G401 (cell line): ENCODE results near the gene KLF6. TPM values are rescaled to one million over a fixed set of nuclear protein-coding genes. Genes with fewer than 3 reads are reported as not detected.
A peak's percentile ranks its signal among the peaks of the same experiment; 100 is the strongest.

ENCODE experiments used
- DNase-seq: peaks from one replicate; pipeline ENCODE4 v3.0.0-alpha.2; 2015; ENCODE audit warnings: low spot score
- in situ Hi-C: cut with HindIII; loops from 2 replicates; pipeline ENCODE4 v1.10.0; 2016; ENCODE audit warnings: low sequenced_read_pairs, mixed read lengths
- total RNA-seq: library from RNA; depleted of rRNA; stranded (reverse); fragments of >200 nt; shearing (Covaris generic); gene quantifications from 2 replicates; pipeline ENCODE4 v1.2.3, GENCODE V29; 2014

KLF6 gene
- total RNA-seq, 1 experiment from 2014 or later = 35.8 TPM

DNA sequence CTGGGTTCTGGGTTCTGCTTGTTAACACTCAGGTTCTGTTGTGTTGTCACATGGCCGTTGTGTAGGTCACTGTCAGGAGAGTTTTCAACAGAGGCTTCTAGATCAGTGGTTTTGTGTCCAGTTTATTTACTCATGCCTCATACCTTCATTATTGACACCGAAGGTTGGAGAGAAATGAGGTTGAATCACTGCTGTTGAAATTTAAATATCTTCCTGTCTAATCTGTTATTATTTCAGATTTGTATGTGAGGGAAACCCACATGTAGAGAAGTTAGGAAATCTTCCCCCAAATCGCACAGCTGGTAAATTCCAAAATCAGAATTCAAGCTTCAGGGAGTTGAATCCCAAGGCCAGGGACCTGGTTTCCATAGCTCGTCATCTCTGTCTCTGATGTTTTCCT, 28.3 kb upstream of the KLF6 start:
- in situ Hi-C loops = no loop called here
- no peak for DNase-seq

- in situ Hi-C loops = no loop called here
- DNase-seq = no peak
These were observed 27.1 kb upstream of the KLF6 start for GRCh38 chr10:3812141-3812540.

DNA sequence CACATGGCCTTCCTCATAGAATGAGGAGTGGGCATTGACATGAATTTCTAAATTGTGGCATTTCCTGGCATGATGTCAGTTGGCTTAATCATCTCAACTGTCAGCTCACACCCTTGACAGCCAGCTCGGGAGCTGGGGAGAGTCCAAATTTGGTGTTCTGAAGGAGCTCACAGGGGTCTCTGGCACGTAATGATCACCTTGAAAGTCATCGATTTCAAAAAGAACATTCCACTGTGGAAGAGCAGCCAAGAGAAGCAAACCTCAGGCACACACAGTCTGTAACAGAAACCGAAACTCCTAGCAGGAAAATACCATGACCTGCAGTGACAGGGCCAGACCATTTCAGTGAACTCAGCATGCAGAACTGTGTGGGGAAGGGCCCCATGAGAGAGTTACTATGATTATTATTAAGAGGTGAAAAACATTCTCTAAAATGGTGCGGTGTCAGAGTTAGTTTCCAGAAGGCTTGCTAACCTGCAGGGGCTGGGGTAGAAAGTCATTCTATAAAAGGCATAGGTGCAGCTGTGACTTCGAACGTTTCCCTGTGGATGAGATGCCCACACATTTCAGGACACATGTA, 26.4 kb upstream of the KLF6 start:
- in situ Hi-C loops = no loop called here
- DNase-seq = no peak

GRCh38 chr10:3808689-3809199, 23.7 kb upstream of the KLF6 start:
- DNase-seq = no peak
- in situ Hi-C loops = no loop called here

GRCh38 chr10:3807928-3808496, 23.0 kb upstream of the KLF6 start:
- in situ Hi-C loops = no loop called here
- DNase-seq = peak; percentile 78

- in situ Hi-C loops = no loop called here
These were observed 22.4 kb upstream of the KLF6 start for GRCh38 chr10:3807211-3807927.

DNA sequence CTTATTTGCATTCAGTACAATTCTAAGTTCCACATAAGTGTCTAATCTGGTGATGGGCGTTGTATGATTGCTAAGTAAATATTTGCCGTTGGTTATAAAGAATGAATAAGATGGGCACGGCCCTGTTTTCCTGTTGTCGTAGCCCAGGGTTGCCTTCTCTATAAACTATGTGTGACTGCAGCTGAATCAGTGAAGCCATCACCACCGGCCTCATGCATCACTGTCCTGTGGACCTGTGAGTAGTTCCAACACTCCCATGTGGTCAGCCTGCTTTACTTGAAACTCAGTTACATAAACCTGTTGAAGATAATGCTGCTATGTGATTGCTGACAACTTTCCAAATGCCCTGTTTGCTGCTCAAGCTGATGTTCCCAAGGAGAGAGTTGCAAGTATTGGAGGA, 21.6 kb upstream of the KLF6 start:
- DNase-seq = peak; percentile 37
- in situ Hi-C loops = no loop called here

More at GRCh38 chr10:3807211-3807927, 22.4 kb upstream of the KLF6 start:
- DNase-seq = peak; percentile 73

GRCh38 chr10:3805791-3806461, 20.9 kb upstream of the KLF6 start:
- DNase-seq = no peak
- in situ Hi-C loops = no loop called here

GRCh38 chr10:3805201-3805790, 20.3 kb upstream of the KLF6 start:
- DNase-seq = no peak
- in situ Hi-C loops = no loop called here

- DNase-seq = no peak
These were observed 19.1 kb upstream of the KLF6 start for GRCh38 chr10:3803927-3804741.

GRCh38 chr10:3803295-3803926, 18.4 kb upstream of the KLF6 start:
- no peak for DNase-seq
- in situ Hi-C loops = no loop called here

More at GRCh38 chr10:3803927-3804741, 19.1 kb upstream of the KLF6 start:
- in situ Hi-C loops = no loop called here

DNA sequence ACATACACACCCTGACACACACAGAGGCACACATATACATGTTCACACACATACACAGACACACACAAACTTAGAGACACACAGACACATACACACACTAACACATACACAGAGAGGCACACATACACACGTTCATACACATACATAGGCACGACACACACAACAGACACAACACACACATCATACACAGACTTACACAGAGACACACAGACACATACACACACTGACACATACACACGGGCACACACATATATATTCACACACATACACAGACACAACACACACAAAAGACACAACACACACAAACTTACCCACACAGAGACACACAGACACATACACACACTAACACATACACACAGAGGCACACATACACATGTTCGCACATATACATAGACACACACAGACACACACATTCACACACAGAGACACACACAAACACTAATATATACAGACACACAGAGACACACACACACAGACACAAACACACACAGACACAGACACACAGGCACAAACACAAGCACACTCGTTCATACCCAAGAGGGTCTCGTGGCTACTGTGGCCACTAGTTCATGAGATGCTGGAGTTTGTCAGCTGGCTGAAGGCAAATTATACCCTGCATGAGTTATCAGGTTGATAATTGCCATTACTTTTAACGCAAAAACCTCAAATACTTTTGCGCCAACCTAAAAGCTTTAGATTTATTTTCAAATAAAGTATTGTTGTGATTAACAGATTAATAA, 17.7 kb upstream of the KLF6 start:
- in situ Hi-C loops = no loop called here
- DNase-seq = no peak

- in situ Hi-C loops = no loop called here
- DNase-seq = no peak
These were observed 16.7 kb upstream of the KLF6 start for GRCh38 chr10:3801558-3802192.

GRCh38 chr10:3800586-3800985, 15.6 kb upstream of the KLF6 start:
- no peak for DNase-seq
- in situ Hi-C loops = no loop called here

DNA sequence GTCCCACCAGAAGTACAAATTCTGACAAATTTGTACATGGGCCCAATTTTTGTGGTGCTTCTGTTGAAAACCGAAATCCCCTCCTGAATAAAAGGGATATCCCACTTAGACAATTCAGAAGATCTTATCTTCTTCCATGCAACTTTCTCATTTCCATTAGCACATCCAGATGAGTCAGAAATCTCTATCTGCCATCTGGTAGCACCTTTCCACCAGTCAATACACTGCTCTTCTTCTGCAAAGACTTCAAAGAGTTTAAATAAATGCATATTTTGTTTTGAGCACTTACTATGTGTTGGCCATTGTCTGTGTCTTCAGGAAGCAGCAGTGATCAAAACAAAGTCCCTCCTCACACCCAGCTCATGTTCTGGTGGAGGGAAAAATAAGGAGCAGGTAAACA, 12.7 kb upstream of the KLF6 start:
- in situ Hi-C loops = no loop called here
- no peak for DNase-seq

DNA sequence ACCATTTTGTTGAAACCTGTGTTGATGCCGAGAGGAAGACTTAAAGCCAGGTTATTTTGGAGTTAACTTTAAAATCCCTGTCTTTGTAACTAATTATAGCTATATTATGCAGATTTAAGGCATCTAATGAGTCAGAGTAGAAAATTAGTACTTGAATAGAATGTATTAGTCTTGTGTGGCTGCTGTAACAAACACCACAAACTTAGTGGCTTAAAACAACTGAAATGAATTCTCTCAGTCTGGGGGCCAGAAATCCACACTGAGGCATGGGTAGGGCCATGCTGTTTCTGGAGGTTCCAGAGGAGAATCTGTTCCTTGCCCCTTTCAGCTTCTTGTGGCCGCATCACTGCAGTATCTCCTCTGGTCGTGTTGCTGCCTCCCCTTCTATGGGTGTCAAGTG, 8.5 kb upstream of the KLF6 start:
- no peak for DNase-seq
- in situ Hi-C loops = no loop called here

DNA sequence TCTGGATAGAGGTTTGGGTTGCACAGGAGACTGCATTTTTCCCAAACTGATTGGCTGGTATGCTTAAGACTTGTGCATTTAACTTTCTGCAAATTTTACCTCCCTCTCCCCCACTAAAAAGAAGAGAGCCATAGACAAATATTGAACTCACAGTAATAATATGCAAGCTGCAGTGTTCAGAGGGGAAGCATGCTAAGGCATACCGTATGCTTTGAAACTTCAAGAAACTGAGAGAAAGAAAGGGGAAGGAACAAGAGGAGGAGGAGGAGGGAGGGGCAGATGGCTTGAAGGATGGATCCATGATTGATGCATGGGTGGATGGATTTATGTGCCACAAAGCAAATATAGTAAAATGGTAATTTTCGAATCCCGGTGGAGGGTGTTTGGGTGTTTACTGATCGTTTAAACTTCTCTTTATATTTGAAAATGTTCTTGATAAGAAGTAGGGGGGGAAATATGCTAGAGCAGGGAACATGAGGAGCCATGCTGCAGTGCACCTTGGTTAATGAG, 7.8 kb upstream of the KLF6 start:
- in situ Hi-C loops = no loop called here
- no peak for DNase-seq
